Measurements from ENCODE around the gene ABCB1.

GRCh38 chr7:87564296-87564963, 36.3 kb downstream of the ABCB1 start:
- TF ChIP-seq POLR2A (IDR thresholded peaks at IDR 0.05; ENCODE audit: low read depth, low read length) (no peak), ZZZ3 (IDR thresholded peaks at IDR 0.05; ENCODE audit: control insufficient read depth, insufficient read length, low read depth) (no peak), RB1 (IDR thresholded peaks at IDR 0.05; ENCODE audit: borderline replicate concordance) (no peak), CEBPB (IDR thresholded peaks at IDR 0.05; ENCODE audit: borderline replicate concordance in 1 of 2, low read depth in 2 of 2, low read length in 2 of 2) (no peak), EZH2 (IDR thresholded peaks at IDR 0.05; ENCODE audit: borderline replicate concordance, control insufficient read depth, low read depth, low read length) (no peak), NR2C2 (IDR thresholded peaks at IDR 0.05; ENCODE audit: borderline replicate concordance, control insufficient read depth, insufficient read length, low read depth) (no peak), YY1 (IDR thresholded peaks at IDR 0.05; ENCODE audit: low read depth, low read length) (no peak), CTCF (IDR thresholded peaks at IDR 0.05 in 2 of 3, conservative IDR thresholded peaks at IDR 0.05 in 1 of 3; ENCODE audit: control insufficient read depth in 2 of 3, extremely low read depth in 1 of 3, insufficient read depth in 1 of 3, low read depth in 3 of 3, low read length in 3 of 3) (peak; percentile 52 to 74 (median 54)), FOS (IDR thresholded peaks at IDR 0.05; ENCODE audit: borderline replicate concordance, extremely low read depth, insufficient read length) (no peak), E2F4 (IDR thresholded peaks at IDR 0.05; ENCODE audit: low read depth, low read length) (no peak), PKNOX1 (IDR thresholded peaks at IDR 0.05) (no peak)

Measured in GM12878 (cell line).